ENCODE data around the gene IZUMO3. TPM values are rescaled to one million over a fixed set of nuclear protein-coding genes. Genes with fewer than 3 reads are reported as not detected.

IZUMO3 gene
- total RNA-seq, 3 donors from 2014 or later, result not detected

DNA sequence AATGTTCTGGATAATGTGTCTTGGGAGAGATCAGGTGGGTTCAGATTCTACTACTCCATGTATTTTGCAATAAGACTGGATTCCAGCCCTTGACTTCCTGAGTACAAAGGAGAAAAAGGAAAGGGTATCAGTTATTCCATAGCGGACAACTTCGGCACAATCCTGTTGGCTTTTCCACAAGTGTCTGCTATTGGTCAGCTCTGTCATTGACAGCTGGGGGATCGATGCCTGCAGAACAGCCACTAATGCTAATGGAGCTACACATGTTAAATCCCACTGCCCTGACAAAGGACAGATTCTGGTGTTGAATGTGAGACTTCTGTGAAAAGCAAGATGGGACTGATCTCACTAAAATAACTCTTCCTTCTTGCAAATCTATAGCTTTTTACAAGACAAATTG, 41.2 kb downstream of the IZUMO3 start:
- Mint-ChIP-seq H3K9me3 (peaks cover 10% of the 10 kb centered on the region), H3K27me3 (ENCODE audit: low read depth) (no peaks in the 10 kb centered on the region), H3K4me1 (ENCODE audit: low read depth) (no peaks in the 10 kb centered on the region), H3K4me3 (no peak overlapping the region), H3K36me3 (ENCODE audit: insufficient read depth) (no peaks in the 10 kb centered on the region)
- ATAC-seq, result no peak
- DNase-seq, result no peak

DNA sequence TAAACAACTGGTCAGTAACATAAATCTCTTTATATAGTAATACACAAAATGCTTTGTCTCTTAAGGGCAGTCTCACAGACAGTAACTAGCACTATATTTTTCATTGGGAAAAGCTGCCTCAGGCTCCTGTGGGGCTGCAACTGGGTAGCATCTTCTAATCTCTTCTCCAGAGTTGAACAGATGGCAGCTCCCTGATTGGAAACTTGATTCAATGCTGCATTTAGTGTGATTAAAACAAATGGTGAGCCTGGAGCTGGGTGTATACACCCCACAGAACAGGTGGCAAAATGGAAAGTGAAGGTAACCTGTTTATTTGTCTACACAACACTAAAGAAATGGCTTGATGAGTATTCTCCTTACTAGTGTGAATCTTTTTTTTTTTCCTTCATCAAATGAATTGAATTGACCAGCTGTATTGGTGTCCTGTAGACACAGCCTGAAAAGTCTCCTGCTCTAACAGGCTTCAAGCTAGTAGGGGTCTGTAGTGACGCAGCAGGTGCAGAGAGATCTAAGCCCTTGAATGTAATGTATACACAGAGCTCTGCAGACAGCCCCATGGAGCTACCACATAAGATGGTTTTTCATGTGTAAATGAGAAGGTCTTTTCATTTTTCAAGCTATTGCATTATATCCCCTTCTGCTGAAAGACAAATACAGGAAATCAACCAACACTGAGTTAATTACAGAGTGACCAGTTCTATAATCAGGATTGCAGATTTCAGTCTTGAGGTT, 43.3 kb downstream of the IZUMO3 start:
- peaks cover 10% of the 10 kb centered on the region for H3K9me3 Mint-ChIP-seq
- H3K27me3 Mint-ChIP-seq (ENCODE audit: low read depth), result no peaks in the 10 kb centered on the region
- ATAC-seq (no peak), DNase-seq (no peak)
- H3K4me3 Mint-ChIP-seq, result no peak overlapping the region
- no peaks in the 10 kb centered on the region for H3K4me1 Mint-ChIP-seq (ENCODE audit: low read depth)
- no peaks in the 10 kb centered on the region for H3K36me3 Mint-ChIP-seq (ENCODE audit: insufficient read depth)

DNA sequence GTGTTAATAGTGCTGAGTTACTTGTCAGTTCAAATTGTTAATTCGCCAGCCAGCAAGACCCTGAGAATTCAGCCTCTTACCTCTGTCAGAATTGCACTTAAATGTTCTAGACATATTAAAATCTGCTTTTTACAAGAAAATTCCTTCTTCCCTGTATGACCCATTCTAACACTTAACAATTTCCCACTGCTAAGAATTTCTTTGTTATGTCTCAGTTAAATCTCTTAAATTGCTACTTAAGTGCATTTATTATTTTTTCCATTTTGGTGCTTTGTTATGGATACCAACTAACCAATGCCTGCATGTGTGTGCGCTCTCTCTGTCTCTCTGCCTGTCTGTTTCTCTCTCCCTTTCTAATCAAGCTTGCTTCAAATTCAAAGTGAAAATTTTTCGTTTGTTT, 44.9 kb downstream of the IZUMO3 start:
- ATAC-seq (no peak), DNase-seq (no peak)
- H3K4me1 Mint-ChIP-seq (ENCODE audit: low read depth), result no peaks in the 10 kb centered on the region
- no peak overlapping the region for H3K4me3 Mint-ChIP-seq
- peaks cover 10% of the 10 kb centered on the region for H3K9me3 Mint-ChIP-seq
- no peaks in the 10 kb centered on the region for H3K27me3 Mint-ChIP-seq (ENCODE audit: low read depth)
- H3K36me3 Mint-ChIP-seq (ENCODE audit: insufficient read depth), result no peaks in the 10 kb centered on the region

- DNase-seq, result no peak
- Mint-ChIP-seq H3K9me3 (peaks cover 20% of the 10 kb centered on the region), H3K4me3 (no peak overlapping the region), H3K4me1 (ENCODE audit: low read depth) (no peaks in the 10 kb centered on the region), H3K27me3 (ENCODE audit: low read depth) (no peaks in the 10 kb centered on the region), H3K36me3 (ENCODE audit: insufficient read depth) (no peaks in the 10 kb centered on the region)
- no peak for ATAC-seq
These were observed 47.1 kb downstream of the IZUMO3 start for GRCh38 chr9:24498632-24499031.

GRCh38 chr9:24497671-24498070, 48.0 kb downstream of the IZUMO3 start:
- ATAC-seq, result no peak

More at GRCh38 chr9:24497671-24498070, 48.0 kb downstream of the IZUMO3 start:
- H3K36me3 Mint-ChIP-seq (ENCODE audit: insufficient read depth), result no peaks in the 10 kb centered on the region
- H3K9me3 Mint-ChIP-seq, result peaks cover 24% of the 10 kb centered on the region
- H3K4me1 Mint-ChIP-seq (ENCODE audit: low read depth), result no peaks in the 10 kb centered on the region
- DNase-seq, result no peak
- H3K4me3 Mint-ChIP-seq, result no peak overlapping the region
- H3K27me3 Mint-ChIP-seq (ENCODE audit: low read depth), result no peaks in the 10 kb centered on the region
